HG03175 (cell line): Measurements from ENCODE around the gene FXR2.

Experiments used
- ATAC-seq: cut with Tn5 transposase; IDR thresholded peaks from one replicate; pipeline ENCODE4 v1.9.1; 2021; ENCODE audit warnings: mild to moderate bottlenecking, moderate library complexity; ENCODE audit not compliant: unreplicated experiment

Gene FXR2

DNA sequence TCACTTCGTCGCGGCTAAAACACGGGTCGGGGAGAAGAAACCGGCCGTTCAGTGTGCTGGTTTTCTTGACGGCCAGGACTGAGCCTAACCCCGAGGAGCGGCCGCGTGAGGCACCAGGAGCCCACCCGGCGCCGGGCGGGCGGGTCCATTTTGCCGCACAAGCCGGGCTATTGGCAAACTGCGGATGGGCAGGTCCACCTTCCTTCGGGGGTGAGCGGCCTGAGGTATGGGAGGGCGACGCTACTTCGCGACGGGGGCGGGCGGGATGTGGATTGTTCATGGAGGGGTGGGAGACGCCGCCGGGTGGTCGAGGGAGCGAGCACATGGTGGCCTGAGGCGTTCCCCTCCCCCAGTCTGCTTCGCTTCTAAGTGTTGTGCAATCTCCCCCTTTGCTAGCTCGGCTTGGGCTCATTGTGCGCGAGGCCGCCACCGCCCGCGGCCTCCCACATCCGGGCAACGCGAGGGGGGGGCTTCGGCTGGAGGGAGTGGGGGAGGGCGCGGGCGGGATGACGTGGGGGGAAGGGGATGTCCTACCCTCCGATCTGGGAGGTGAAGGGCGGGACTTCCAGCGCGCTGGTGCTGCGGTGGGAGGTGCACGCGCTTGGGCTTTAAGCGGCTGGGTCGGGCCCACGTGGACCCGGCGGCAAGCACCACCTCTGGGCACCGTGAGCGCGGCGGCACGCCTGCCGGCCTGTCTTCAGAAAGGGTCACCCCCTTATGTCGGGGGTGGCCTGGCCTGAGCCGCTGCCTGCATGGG, 41.2 kb downstream of the FXR2 start:
- ATAC-seq: peak; percentile 24

GRCh38 chr17:7572588-7573323, 41.9 kb downstream of the FXR2 start:
- peak; percentile 93 for ATAC-seq

- ATAC-seq: no peak
Measured at GRCh38 chr17:7572338-7572587, 42.4 kb downstream of the FXR2 start.

DNA sequence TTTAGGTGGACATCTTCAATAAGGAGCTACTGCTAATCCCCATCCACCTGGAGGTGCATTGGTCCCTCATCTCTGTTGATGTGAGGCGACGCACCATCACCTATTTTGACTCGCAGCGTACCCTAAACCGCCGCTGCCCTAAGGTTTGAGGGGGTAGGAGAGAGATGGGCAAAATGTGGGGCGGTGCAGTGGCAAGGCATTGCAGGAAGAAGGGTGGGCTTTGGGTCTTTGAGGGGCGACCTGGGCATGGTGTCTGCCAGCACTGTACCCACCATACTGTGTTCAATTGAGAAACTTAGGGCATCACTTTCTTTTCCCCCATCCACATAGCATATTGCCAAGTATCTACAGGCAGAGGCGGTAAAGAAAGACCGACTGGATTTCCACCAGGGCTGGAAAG, 44.3 kb downstream of the FXR2 start:
- ATAC-seq: no peak

- no peak for ATAC-seq
Measured at GRCh38 chr17:7569571-7569970, 45.1 kb downstream of the FXR2 start.

DNA sequence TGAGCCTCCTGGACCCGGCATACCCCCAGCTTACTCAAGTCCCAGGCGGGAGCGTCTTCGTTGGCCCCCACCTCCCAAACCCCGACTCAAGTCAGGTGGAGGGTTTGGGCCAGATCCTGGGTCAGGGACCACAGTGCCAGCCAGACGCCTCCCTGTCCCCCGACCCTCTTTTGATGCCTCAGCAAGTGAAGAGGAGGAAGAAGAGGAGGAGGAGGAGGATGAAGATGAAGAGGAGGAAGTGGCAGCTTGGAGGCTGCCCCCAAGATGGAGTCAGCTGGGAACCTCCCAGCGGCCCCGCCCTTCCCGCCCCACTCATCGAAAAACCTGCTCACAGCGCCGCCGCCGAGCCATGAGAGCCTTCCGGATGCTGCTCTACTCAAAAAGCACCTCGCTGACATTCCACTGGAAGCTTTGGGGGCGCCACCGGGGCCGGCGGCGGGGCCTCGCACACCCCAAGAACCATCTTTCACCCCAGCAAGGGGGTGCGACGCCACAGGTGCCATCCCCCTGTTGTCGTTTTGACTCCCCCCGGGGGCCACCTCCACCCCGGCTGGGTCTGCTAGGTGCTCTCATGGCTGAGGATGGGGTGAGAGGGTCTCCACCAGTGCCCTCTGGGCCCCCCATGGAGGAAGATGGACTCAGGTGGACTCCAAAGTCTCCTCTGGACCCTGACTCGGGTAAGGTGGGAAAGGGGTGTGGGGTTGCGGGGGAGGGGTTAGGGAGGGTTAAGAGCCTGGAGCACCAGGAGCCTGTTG, 51.4 kb downstream of the FXR2 start:
- no peak for ATAC-seq

- peak; percentile 3 for ATAC-seq
Measured at GRCh38 chr17:7562208-7562605, 52.5 kb downstream of the FXR2 start.

DNA sequence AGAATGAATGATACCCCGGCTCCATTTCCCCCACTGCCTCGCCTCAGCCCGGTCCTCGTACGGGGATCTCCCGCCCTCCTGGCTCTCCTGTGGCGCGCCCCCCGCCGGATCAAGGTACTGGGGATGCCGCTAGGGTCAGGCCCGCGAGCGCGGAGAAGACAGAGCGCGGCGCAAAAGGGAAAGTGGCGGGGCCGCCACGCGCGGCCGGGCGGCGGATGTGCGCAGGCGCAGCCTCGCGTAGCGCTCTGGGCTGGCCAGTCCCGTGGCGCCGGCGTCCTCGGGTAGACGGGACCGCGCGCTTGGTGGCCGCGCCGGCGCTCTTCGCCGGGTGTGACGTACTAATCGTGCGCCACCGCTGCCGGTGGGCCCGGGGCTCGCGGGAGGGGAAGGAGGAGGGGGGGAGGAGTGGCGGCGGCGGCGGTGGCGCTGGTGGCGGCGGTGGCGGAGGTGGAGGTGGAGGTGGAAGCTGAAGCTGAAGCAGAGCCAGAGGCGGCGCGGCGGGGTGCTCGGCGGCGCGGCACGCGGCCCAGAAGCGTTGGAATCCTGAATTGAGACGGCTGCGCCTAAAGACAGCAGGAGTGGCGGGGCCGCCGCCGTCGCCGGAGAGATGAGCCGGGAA, 53.0 kb downstream of the FXR2 start, which contains the start of gene SENP3:
SENP3 (plus strand) TSS at position 331 of the 619 bp plus-strand sequence. CDS start 1,158 bp downstream, outside the sequence.
- peak; percentile 59 for ATAC-seq

DNA sequence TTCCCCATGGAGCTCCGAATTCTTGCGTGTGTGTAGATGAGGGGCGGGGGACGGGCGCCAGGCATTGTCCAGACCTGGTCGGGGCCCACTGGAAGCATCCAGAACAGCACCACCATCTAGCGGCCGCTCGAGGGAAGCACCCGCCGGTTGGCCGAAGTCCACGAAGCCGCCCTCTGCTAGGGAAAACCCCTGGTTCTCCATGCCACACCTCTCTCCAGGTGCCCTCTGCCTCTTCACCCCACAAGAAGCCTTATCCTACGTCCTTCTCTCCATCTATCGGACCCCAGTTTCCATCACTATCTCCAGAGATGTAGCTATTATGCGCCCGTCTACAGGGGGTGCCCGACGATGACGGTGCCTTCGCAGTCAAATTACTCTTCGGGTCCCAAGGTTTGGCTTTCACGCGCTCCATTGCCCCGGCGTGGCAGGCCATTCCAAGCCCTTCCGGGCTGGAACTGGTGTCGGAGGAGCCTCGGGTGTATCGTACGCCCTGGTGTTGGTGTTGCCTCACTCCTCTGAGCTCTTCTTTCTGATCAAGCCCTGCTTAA, 53.6 kb downstream of the FXR2 start:
- ATAC-seq: peak; percentile 46

- ATAC-seq: no peak
Measured at GRCh38 chr17:7560172-7561027, 54.3 kb downstream of the FXR2 start.

- no peak for ATAC-seq
Measured at GRCh38 chr17:7559320-7560171, 55.2 kb downstream of the FXR2 start.

- no peak for ATAC-seq
Measured at GRCh38 chr17:7558544-7559319, 56.0 kb downstream of the FXR2 start, which contains the start of gene TNFSF13. Gene TNFSF13, plus strand, starts transcription at chr17:7558750. Its CDS starts 290 bp downstream, at chr17:7559040.

DNA sequence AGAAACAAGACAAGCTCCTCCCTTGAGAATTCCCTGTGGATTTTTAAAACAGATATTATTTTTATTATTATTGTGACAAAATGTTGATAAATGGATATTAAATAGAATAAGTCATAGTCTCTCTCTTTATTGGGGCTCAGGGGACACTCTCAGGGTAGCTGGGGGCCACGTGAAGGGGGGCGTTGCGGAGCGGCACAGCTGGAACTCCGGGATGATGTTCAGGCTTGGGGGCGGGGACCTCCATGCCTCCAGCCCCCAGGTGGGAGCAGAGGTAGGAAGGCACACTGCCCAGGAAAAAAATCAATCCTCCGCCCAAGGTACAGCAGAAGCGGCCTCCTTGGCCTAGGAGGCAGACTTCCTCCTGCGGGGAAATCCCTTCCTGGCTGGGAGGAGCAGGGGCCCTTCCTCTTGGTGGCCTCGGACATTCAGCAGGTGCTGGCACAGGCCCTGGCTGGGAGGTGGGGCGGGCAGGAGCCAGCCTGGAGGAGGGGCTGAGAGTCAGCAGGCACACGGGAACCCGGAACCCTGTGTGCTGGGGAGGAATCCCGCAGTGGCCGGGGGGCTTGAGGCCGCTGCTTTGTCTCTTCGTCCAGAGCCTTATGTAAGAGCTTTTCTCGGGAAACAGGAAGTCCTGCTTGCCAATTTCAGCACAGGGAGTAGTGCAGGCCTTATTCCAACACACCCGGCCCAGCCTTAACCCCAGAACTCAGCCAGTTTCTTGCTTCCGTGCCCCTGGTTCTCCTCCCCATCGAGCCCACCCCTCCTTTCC, 56.7 kb downstream of the FXR2 start:
- ATAC-seq: peak; percentile 33

- no peak for ATAC-seq
Measured at GRCh38 chr17:7557147-7557764, 57.4 kb downstream of the FXR2 start.

- ATAC-seq: no peak
Measured at GRCh38 chr17:7556627-7557026, 58.1 kb downstream of the FXR2 start.

GRCh38 chr17:7555320-7555948, 59.3 kb downstream of the FXR2 start:
- no peak for ATAC-seq

DNA sequence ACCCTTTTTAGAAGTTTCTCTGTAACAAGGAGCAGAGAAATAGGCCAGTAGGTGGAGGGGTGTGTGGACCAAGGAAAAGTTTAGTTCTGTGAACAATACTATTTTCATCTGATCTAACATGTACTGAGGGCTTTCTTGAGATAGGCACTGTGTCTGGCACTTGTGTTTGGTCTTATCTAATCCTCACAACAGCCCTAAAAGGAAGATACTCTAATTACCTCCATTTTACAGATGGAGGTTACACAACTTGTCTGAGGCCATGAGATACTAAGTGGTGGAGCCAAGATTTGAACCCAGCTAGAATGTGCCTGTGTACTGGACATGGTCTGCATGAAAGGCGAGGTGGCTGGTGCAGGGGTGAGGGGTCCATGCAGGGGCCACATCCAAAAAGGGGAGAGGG, 61.3 kb downstream of the FXR2 start:
- ATAC-seq: no peak
